ENCODE data around the gene ZBED4. TPM values are rescaled to one million over a fixed set of nuclear protein-coding genes. Genes with fewer than 3 reads are reported as not detected.
"Not testable (repeated sequence)": the region's sequence is repeated elsewhere in the genome, so short reads cannot be mapped to it uniquely, and the experiment has no call there.

ZBED4 gene
- total and polyA plus RNA-seq, 4 donors, result 2.1 to 10.3 (median 4.8) TPM

GRCh38 chr22:49820984-49821383 is 32.7 kb upstream of the ZBED4 start:
- Histone ChIP-seq H3K9me3 (ENCODE audit: control insufficient read depth in 4 of 4, low read length in 3 of 4) (no peaks in the 10 kb centered on the region), H3K4me3 (ENCODE audit: low read depth in 1 of 3, low read length in 3 of 3) (no peak overlapping the region), H3K4me1 (ENCODE audit: control insufficient read depth in 4 of 4, insufficient read depth in 4 of 4, low read length in 3 of 4) (peaks cover 15 to 44% (median 23%) of the 10 kb centered on the region in 4 donors), H3K9ac (ENCODE audit: low read depth in 1 of 2, low read length in 2 of 2) (no peak overlapping the region), H3K27me3 (ENCODE audit: control insufficient read depth in 4 of 4, insufficient read depth in 4 of 4, low read length in 3 of 4) (no peaks in the 10 kb centered on the region), H3K36me3 (ENCODE audit: control insufficient read depth in 4 of 4, insufficient read depth in 3 of 4, low read depth in 1 of 4, low read length in 3 of 4) (peaks cover 21 to 28% (median 24%) of the 10 kb centered on the region in 4 donors), H3K27ac (ENCODE audit: low read depth in 1 of 2, low read length in 2 of 2) (no peak overlapping the region)
- 58% methylated on average over 7 of the region's 7 CpGs for WGBS
- no peak for DNase-seq (ENCODE audit: low spot score)
- TF ChIP-seq RAD21 (IDR thresholded peaks at IDR 0.05), result peak; percentile 27 to 47
- no peak for TF ChIP-seq FOXA1 (IDR thresholded peaks at IDR 0.05)

GRCh38 chr22:49821741-49822140 is 31.9 kb upstream of the ZBED4 start:
- H3K36me3 ChIP-seq (ENCODE audit: control insufficient read depth in 4 of 4, insufficient read depth in 3 of 4, low read depth in 1 of 4, low read length in 3 of 4), result peaks cover 21 to 28% (median 23%) of the 10 kb centered on the region in 4 donors
- not testable (repeated sequence) for DNase-seq (ENCODE audit: low spot score); H3K27me3 ChIP-seq (ENCODE audit: control insufficient read depth in 4 of 4, insufficient read depth in 4 of 4, low read length in 3 of 4); H3K27ac ChIP-seq (ENCODE audit: low read depth in 1 of 2, low read length in 2 of 2); H3K9me3 ChIP-seq (ENCODE audit: control insufficient read depth in 4 of 4, low read length in 3 of 4); H3K4me3 ChIP-seq (ENCODE audit: low read depth in 1 of 3, low read length in 3 of 3); H3K9ac ChIP-seq (ENCODE audit: low read depth in 1 of 2, low read length in 2 of 2)
- WGBS, result 85% methylated on average over 11 of the region's 11 CpGs
- peaks cover 15 to 46% (median 26%) of the 10 kb centered on the region in 4 donors for H3K4me1 ChIP-seq (ENCODE audit: control insufficient read depth in 4 of 4, insufficient read depth in 4 of 4, low read length in 3 of 4)

GRCh38 chr22:49823289-49824045 is 30.2 kb upstream of the ZBED4 start:
- H3K9me3 ChIP-seq (ENCODE audit: control insufficient read depth in 4 of 4, low read length in 3 of 4), result no peaks in the 10 kb centered on the region
- no peaks in the 10 kb centered on the region for H3K27me3 ChIP-seq (ENCODE audit: control insufficient read depth in 4 of 4, insufficient read depth in 4 of 4, low read length in 3 of 4)
- peaks cover 17 to 43% (median 26%) of the 10 kb centered on the region in 4 donors for H3K4me1 ChIP-seq (ENCODE audit: control insufficient read depth in 4 of 4, insufficient read depth in 4 of 4, low read length in 3 of 4)
- no peak overlapping the region for H3K4me3 ChIP-seq (ENCODE audit: low read depth in 1 of 3, low read length in 3 of 3)
- DNase-seq (ENCODE audit: low spot score), result no peak
- 96% methylated on average over 53 of the region's 53 CpGs for WGBS
- no peak overlapping the region for H3K27ac ChIP-seq (ENCODE audit: low read depth in 1 of 2, low read length in 2 of 2)
- H3K9ac ChIP-seq (ENCODE audit: low read depth in 1 of 2, low read length in 2 of 2), result no peak overlapping the region
- no peak for TF ChIP-seq JUND (IDR thresholded peaks at IDR 0.05)
- TF ChIP-seq SP1 (IDR thresholded peaks at IDR 0.05), result no peak
- TF ChIP-seq FOXA2 (IDR thresholded peaks at IDR 0.05), result no peak
- TF ChIP-seq EGR1 (IDR thresholded peaks at IDR 0.05; ENCODE audit: low read depth in 2 of 2), result no peak
- no peak for TF ChIP-seq ATF3 (IDR thresholded peaks at IDR 0.05)
- no peak for TF ChIP-seq NR2F2 (IDR thresholded peaks at IDR 0.05)
- TF ChIP-seq HNF4A (conservative IDR thresholded peaks at IDR 0.05), result no peak
- TF ChIP-seq FOXA1 (IDR thresholded peaks at IDR 0.05), result no peak
- TF ChIP-seq HNF4G (IDR thresholded peaks at IDR 0.05), result no peak
- no peak for TF ChIP-seq CTCF (IDR thresholded peaks at IDR 0.05; ENCODE audit: low read depth, low read length, missing input control)
- TF ChIP-seq ZBTB33 (IDR thresholded peaks at IDR 0.05), result no peak
- peaks cover 14 to 19% (median 17%) of the 10 kb centered on the region in 4 donors for H3K36me3 ChIP-seq (ENCODE audit: control insufficient read depth in 4 of 4, insufficient read depth in 3 of 4, low read depth in 1 of 4, low read length in 3 of 4)
